ENCODE results near the gene CARHSP1.

Gene CARHSP1

DNA sequence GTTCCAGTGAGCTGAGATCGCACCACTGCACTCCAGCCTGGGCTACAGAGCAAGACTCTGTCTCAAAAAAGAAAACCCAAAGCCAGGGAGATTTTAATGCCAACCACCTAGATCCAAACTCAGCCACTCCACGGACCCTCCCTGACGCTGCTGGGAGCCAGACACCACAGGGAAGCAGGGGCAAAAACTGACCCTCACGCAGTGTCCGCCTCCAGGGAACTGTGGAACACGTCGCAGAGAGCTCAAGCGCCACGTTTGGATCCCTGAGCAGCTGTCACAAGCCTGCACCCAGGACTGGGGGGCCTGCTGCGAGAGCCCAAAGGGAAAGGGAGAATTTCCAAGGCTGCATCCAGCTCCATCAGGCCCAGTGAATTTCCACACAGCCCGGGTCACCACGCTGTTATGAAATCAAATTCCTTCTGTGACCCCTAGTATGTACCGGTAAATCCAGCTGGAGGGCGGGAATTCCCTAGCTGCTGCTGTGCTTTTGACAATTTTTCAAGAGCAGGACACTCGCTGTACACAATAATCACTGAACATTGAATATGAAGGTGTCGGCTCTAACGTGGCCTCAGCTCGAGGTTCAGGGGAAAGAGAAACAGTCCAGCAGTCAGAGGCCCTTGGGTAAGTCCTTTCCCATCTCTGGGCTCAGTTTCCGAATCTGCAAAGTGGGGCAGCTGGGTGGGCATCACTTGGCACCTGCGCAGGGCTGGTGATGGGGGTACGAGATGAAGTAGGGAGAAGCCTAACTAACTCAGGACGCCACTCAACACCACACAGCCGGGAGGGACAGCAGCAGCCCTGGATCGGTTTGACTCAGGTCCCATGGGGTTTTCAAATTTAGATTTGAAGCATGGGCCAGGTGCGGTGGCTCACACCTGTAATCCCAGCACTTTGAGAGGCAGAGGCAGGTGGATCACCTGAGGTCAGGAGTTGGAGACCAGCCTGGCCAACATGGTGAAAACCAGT, 8.6 kb downstream of the CARHSP1 start:
- peak overlapping the region in 3 of 21 experiments; percentile 5 to 20 (median 17) for H3K27ac ChIP-seq
- no peak overlapping the region for H3K4me3 ChIP-seq

DNA sequence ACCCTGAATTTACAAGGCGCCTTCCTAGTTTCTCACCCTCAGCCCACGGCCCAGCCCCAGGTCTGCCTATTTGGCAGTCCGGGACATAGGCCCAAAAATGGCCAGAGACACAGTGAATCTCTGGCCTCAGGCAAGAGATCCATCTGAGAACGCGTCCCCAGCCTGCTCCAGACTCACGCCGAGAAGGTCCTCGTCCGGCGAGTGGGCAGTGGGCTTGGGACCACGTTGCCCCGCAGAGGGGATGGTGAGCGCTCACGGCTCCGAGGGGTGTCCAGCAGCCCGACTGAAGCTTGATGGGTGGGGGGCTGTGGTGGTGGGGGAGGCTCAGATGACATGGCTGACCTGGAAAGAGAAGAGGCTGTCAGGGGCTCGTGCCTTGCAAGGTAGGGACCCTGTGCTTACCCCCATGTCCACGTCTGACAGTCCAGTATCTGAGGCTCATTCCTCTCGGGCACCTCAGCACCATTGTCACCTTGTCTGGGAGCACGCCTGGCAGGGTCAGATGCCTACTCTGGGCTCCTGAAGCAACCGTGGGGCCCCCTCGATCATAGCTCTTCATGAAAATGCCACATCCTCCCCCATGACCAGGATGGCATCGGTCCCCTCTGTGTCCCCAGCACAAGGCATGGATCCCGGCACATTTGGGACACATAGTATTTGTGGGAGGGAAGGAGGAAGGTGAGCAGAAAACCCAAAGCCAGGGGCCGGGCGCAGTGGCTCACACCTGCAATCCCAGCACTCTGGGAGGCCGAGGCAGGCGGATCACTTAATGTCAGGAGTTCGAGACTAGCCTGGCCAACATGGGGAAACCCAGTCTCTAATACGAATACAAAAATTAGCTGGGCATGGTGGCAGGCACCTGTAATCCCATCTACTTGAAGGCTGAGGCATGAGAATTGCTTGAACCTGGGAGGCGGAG, 9.6 kb downstream of the CARHSP1 start:
- no peak overlapping the region for H3K4me3 ChIP-seq
- peak overlapping the region in 2 of 21 experiments; percentile 17 to 34 for H3K27ac ChIP-seq

- no peak overlapping the region for H3K4me3 ChIP-seq
- peak overlapping the region in 1 of 21 experiments; percentile 22 for H3K27ac ChIP-seq
Observed at GRCh38 chr16:8855972-8856371, 12.8 kb downstream of the CARHSP1 start.

- Histone ChIP-seq H3K27ac (peak overlapping the region in 1 of 21 experiments; percentile 8), H3K4me3 (no peak overlapping the region)
Observed at GRCh38 chr16:8855051-8855786, 13.6 kb downstream of the CARHSP1 start.

DNA sequence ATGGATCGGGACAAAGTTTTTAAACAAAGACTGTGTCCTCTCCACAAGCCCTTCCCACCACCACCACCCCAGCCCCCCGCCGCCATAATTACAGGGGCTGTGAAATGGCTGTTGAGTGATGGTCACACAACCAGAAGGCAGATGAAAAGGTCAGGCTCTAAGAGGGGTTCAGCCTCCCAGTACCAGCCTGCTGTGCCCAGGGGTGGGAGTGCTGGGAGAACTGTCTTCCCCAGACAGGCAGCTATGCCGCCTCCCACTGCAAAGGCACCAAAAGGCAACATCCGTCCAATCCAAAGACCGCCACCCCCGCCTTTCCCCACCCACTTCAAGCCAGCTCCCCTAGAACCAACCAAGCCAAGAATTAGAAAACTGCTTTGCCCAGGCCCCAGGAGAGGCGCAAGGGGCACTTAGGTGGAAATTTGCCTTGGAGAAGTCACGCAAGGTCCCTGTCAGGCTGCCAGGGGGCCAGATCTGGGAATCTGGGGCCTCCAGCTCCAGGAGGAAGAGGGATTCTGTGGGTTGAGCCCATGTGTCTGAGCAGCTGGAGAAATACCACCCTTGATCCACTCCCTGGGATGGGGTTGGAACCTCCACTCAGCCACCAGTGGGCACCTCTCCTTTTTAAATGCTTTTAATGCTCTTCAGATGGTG, 14.4 kb downstream of the CARHSP1 start:
- no peak overlapping the region for H3K27ac ChIP-seq

DNA sequence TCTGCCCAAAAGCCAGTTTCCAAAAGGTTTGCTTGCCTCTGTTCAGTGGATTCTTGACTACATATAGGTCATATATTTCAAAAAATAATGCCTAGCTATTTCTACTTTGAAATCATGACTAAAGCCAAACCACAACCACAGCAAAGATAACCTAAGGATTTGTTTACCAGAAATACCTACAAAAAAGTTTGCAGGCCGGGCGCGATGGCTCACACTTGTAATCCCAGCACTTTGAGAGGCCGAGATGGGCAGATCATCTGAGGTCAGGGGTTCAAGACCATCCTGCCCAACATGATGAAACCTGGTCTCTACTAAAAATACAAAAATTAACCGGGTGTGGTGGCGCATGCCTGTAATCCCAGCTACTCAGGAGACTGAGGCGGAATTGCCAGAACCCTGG, 15.2 kb downstream of the CARHSP1 start:
- Histone ChIP-seq H3K27ac (peak overlapping the region in 3 of 21 experiments; percentile 8 to 59 (median 19)), H3K4me3 (no peak overlapping the region)

More for the DNA sequence above, 14.4 kb downstream of the CARHSP1 start:
- H3K4me3 ChIP-seq = no peak overlapping the region

DNA sequence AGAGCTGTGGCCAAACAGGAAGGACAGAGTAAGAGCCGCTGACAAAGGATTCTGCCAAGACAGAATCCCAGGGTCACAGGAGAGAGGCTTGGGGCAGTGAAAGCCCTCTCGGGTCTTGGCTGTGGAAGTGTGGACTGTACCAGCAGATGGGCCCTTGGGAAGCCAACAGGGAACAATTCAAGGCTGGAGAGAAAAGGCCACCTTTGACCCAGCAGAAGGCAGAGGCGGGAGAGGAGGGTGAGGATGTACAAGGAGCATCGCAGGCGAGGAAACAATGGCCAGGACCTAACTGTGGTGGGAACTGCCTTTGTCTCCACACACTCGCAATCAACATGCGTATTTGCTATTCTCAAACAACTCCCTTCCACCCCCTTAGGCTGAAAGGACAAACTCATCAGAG, 15.7 kb downstream of the CARHSP1 start:
- peak overlapping the region in 6 of 21 experiments; percentile 9 to 59 (median 38) for H3K27ac ChIP-seq
- H3K4me3 ChIP-seq = no peak overlapping the region

GRCh38 chr16:8852534-8852933, 16.3 kb downstream of the CARHSP1 start:
- peak overlapping the region in 7 of 21 experiments; percentile 5 to 59 (median 44) for H3K27ac ChIP-seq
- H3K4me3 ChIP-seq = no peak overlapping the region

DNA sequence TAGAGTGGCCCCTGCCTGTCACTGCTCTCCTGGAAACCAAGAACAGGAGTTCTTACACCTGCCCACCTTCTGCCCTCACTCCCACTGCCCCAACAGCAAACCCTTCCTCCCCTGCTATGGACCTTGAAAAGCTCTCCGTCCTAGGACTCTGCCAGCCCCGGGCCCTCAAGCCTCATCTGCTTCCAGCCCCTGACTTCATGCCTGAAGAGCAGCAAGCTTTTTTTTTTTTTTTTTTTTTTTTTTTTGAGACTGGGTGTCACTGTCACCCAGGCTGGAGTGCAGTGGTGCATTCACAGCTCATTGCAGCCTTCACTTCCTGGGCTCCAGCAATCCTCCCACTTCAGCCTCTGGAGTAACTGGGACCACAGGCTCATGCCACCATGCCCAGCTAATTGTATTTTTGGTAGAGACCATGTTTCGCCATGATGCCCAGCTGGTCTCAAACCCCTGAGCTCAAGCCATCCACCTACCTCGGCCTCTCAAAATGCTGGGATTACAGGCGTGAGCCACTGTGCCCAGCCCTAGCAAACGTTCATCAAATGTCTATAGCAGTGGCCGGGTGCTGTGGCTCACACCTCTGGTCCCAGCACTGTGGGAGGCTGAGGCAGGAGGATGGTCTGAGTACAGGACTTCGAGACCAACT, 16.9 kb downstream of the CARHSP1 start:
- H3K27ac ChIP-seq = peak overlapping the region in 6 of 21 experiments; percentile 5 to 24 (median 13)
- H3K4me3 ChIP-seq = no peak overlapping the region

GRCh38 chr16:8850279-8850885, 18.4 kb downstream of the CARHSP1 start:
- H3K4me3 ChIP-seq = no peak overlapping the region

DNA sequence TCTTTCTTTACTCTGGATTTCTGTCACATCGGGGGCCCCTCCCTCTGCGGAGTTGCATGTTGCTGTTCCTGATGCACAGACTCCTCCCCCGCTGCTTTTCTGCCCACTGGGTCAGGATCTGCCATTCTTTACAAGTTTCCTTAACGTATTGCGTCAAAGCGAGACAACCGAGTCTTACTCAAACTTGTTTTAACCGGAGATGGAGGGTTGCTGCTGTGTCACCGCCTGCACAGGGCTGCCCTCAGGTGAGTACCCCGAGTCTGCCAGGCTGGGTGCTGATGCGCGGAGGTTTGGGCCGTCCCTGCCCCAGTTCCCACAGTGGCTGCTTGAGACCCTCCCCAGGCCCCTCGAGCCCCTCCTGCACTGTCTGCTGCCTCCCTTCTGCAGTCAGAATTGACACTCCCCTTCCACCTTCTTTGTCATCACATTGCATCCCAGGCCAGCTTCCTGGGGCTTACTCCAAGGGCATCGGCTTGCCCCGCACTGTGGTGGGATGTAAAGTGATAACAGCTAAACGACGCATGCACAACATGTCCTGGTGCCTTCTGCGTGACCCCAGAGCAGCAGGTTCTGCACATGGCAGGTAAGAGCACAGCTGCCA, 19.3 kb downstream of the CARHSP1 start:
- Histone ChIP-seq H3K27ac (peak overlapping the region in 10 of 21 experiments; percentile 8 to 77 (median 56)), H3K4me3 (no peak overlapping the region)

More at GRCh38 chr16:8850279-8850885, 18.4 kb downstream of the CARHSP1 start:
- peak overlapping the region in 16 of 21 experiments; percentile 8 to 77 (median 54) for H3K27ac ChIP-seq

- no peak overlapping the region for H3K4me3 ChIP-seq
- peak overlapping the region in 6 of 21 experiments; percentile 8 to 31 (median 14) for H3K27ac ChIP-seq
Observed at GRCh38 chr16:8848939-8849391, 19.8 kb downstream of the CARHSP1 start.

DNA sequence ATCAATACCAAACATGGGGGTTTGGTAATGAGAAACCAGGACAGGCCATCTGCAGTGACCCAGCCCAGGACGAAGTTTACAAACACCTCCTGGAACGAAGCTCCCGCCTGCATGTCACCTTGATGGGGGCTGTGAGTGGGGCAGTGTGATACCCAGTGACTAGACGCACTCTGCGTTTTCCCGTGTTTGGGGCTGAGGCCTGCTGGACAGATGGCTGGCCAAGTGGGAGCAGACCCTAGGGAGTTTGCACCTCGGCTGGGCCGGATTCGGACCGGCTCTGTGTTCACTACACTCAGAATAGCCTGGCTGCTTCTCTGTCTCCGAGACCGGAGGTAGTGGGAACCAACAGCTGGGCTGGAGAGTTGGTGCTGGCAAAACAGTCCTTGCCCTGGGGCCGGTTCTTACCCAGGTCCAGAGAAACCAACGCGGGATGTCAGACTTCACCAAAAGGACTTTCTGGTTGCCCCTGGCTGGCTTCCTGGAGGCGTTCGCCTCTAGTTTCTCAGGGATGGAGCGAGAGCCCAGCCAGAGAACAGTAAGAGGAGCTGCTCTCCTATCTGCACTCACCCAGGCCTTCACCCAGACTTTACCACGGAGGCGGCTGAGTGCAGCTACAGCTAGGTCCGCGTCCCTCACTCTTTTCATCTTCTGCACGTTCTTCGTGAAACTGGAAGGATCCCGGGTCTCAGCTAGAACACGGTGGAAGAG, 20.4 kb downstream of the CARHSP1 start:
- Histone ChIP-seq H3K27ac (peak overlapping the region in 5 of 21 experiments; percentile 2 to 31 (median 21)), H3K4me3 (no peak overlapping the region)

- no peak overlapping the region for H3K4me3 ChIP-seq
- H3K27ac ChIP-seq = no peak overlapping the region
Observed at GRCh38 chr16:8847623-8848022, 21.2 kb downstream of the CARHSP1 start.

DNA sequence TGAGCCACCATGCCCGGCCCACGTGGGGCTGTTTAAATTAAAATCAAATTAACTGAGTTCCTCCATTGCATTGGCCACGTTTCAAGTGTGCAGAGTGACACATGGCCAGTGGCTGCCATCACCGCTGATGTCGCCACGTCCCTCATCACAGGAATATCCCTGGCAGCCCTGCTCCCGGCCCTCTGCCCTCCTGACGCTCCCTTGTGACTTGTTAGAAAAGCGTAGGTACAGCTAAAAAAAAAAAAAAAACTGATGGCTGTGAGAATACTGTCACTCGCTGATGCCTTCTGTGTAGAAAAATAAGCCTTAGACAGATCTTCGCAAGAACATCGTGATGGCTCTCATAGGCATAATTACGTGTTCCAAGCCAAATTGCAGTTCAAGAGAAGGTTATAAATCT, 21.7 kb downstream of the CARHSP1 start:
- no peak overlapping the region for H3K4me3 ChIP-seq

GRCh38 chr16:8846401-8846932, 22.3 kb downstream of the CARHSP1 start:
- Histone ChIP-seq H3K27ac (no peak overlapping the region), H3K4me3 (no peak overlapping the region)

More for the DNA sequence above, 21.7 kb downstream of the CARHSP1 start:
- no peak overlapping the region for H3K27ac ChIP-seq
